Astrocyte (in vitro differentiated cells and primary cell): Measurements from ENCODE around the gene ERCC8. TPM values are rescaled to one million over a fixed set of nuclear protein-coding genes. Genes with fewer than 3 reads are reported as not detected.

Experiments used
- DNase-seq: peaks from one replicate; pipeline ENCODE4 v3.0.0-alpha.2; 2010; ENCODE audit warnings: low read depth
- FAIRE-seq: peaks from 2 replicates; lab custom pipeline; 2011; peaks lifted over from hg19 to GRCh38; lab: Jason Lieb, UNC
- H2AFZ ChIP-seq: 2 replicates; pipeline ENCODE4 v1.6.0; 2012; ENCODE audit warnings: low read depth, low read length, inconsistent platforms
- H3K27ac ChIP-seq: 2 replicates; pipeline ENCODE4 v1.5.1; 2011; ENCODE audit warnings: low read depth, low read length, inconsistent platforms
- H3K27me3 ChIP-seq: 2 replicates; pipeline ENCODE4 v1.6.0; 2011; ENCODE audit warnings: low read length, inconsistent platforms; ENCODE audit not compliant: insufficient read depth
- H3K36me3 ChIP-seq: 2 replicates; pipeline ENCODE4 v1.5.1; 2011; ENCODE audit warnings: low read length, inconsistent platforms; ENCODE audit not compliant: insufficient read depth
- H3K4me1 ChIP-seq: 2 replicates; pipeline ENCODE4 v1.5.1; 2011; ENCODE audit warnings: low read length, inconsistent platforms; ENCODE audit not compliant: insufficient read depth
- H3K4me2 ChIP-seq: 2 replicates; pipeline ENCODE4 v1.6.0; 2012; ENCODE audit warnings: low read length, inconsistent platforms
- H3K4me3 ChIP-seq: 2 replicates; pipeline ENCODE4 v1.5.1; 2011; ENCODE audit warnings: low read depth, mild to moderate bottlenecking, low read length, inconsistent platforms; ENCODE audit not compliant: insufficient read depth
- H3K79me2 ChIP-seq: 2 replicates; pipeline ENCODE4 v1.6.0; 2012; ENCODE audit warnings: mild to moderate bottlenecking, low read length, inconsistent platforms; ENCODE audit not compliant: insufficient read depth
- H3K9ac ChIP-seq: 2 replicates; pipeline ENCODE4 v1.6.0; 2012; ENCODE audit warnings: mild to moderate bottlenecking, low read length, inconsistent platforms
- H3K9me3 ChIP-seq: 2 replicates; pipeline ENCODE4 v1.5.1; 2012; ENCODE audit warnings: low read depth, mild to moderate bottlenecking, low read length, inconsistent platforms; ENCODE audit not compliant: insufficient read depth
- H4K20me1 ChIP-seq: 2 replicates; pipeline ENCODE4 v1.6.0; 2012; ENCODE audit warnings: low read length, inconsistent platforms; ENCODE audit not compliant: insufficient read depth
- H3K27ac Mint-ChIP-seq: one replicate; pipeline ENCODE4 v1.8.0; 2021; ENCODE audit warnings: mild to moderate bottlenecking, mixed read lengths; ENCODE audit not compliant: unreplicated experiment
- H3K27me3 Mint-ChIP-seq: one replicate; pipeline ENCODE4 v1.8.0; 2021; ENCODE audit warnings: low read depth, mixed read lengths; ENCODE audit not compliant: unreplicated experiment
- H3K36me3 Mint-ChIP-seq: one replicate; pipeline ENCODE4 v1.8.0; 2021; ENCODE audit warnings: low read depth, mixed read lengths; ENCODE audit not compliant: unreplicated experiment
- H3K4me1 Mint-ChIP-seq: one replicate; pipeline ENCODE4 v1.8.0; 2021; ENCODE audit warnings: low read depth, mixed read lengths; ENCODE audit not compliant: unreplicated experiment
- H3K4me3 Mint-ChIP-seq: one replicate; pipeline ENCODE4 v1.8.0; 2021; ENCODE audit warnings: mild to moderate bottlenecking, moderate library complexity, mixed read lengths; ENCODE audit not compliant: unreplicated experiment
- H3K9me3 Mint-ChIP-seq: one replicate; pipeline ENCODE4 v1.8.0; 2021; ENCODE audit warnings: mild to moderate bottlenecking, mixed read lengths; ENCODE audit not compliant: unreplicated experiment
- CTCF ChIP-seq: IDR thresholded peaks from 2 replicates; pipeline ENCODE4 v1.5.1; 2011; ENCODE audit warnings: low read depth, mild to moderate bottlenecking, inconsistent platforms, low read length, moderate library complexity; ENCODE audit not compliant: insufficient read depth
- EZH2 ChIP-seq: IDR thresholded peaks from 2 replicates; pipeline ENCODE4 v1.6.1; 2012; ENCODE audit warnings: mild to moderate bottlenecking, low read length, inconsistent platforms; ENCODE audit not compliant: insufficient read depth
- total RNA-seq: library from RNA; stranded (reverse); gene quantifications from 2 replicates; pipeline ENCODE4 v1.2.1, GENCODE V29; 2021

The ERCC8 gene
- total RNA-seq, 1 donor from 2014 or later: 11.8 TPM

- Histone ChIP-seq H3K27me3 (no peaks in the 10 kb centered on the region), H3K4me1 (no peaks in the 10 kb centered on the region), H3K4me3 (no peak overlapping the region), H3K4me2 (no peak overlapping the region), H2AFZ (no peak overlapping the region), H3K9me3 (no peaks in the 10 kb centered on the region), H4K20me1 (peaks cover 16% of the 10 kb centered on the region), H3K79me2 (peaks cover 16% of the 10 kb centered on the region), H3K9ac (no peak overlapping the region), H3K36me3 (no peaks in the 10 kb centered on the region), H3K27ac (no peak overlapping the region)
- no peaks in the 10 kb centered on the region for H3K4me1 Mint-ChIP-seq
- TF ChIP-seq CTCF (no peak), EZH2 (no peak)
- H3K36me3 Mint-ChIP-seq: peaks cover 6% of the 10 kb centered on the region
- no peaks in the 10 kb centered on the region for H3K27me3 Mint-ChIP-seq
- H3K9me3 Mint-ChIP-seq: peaks cover 8% of the 10 kb centered on the region
- H3K27ac Mint-ChIP-seq: no peak overlapping the region
- H3K4me3 Mint-ChIP-seq: no peak overlapping the region
- FAIRE-seq (no peak), DNase-seq (no peak)
Observed at GRCh38 chr5:60980511-60980910, 35.6 kb upstream of the ERCC8 start.

DNA sequence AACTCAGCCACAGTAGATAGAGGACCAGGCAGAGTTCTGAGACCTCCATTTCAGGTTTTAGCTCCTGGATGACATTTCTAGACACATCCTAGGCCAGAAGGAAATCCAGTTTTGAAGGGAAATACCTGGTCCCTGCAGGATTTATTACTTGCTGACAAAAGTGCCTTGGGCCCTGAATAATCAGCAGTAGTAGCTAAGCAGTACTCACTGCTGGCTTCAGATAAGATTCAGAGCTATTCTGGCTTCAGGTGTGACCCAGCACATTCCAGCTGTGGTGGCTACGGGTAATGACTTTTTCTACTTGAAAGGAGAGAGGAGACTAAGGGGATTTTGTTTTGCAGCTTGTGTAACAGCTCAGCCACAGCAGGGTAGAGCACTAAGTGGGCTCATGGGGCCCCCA, 34.1 kb upstream of the ERCC8 start:
- Histone ChIP-seq H2AFZ (no peak overlapping the region), H3K9me3 (no peaks in the 10 kb centered on the region), H3K4me3 (no peak overlapping the region), H3K27ac (no peak overlapping the region), H3K9ac (no peak overlapping the region), H3K4me1 (no peaks in the 10 kb centered on the region), H3K36me3 (no peaks in the 10 kb centered on the region), H3K4me2 (no peak overlapping the region), H3K27me3 (no peaks in the 10 kb centered on the region), H4K20me1 (peaks cover 22% of the 10 kb centered on the region), H3K79me2 (peaks cover 30% of the 10 kb centered on the region)
- FAIRE-seq (no peak), DNase-seq (no peak)
- no peak overlapping the region for H3K4me3 Mint-ChIP-seq
- no peak overlapping the region for H3K27ac Mint-ChIP-seq
- H3K27me3 Mint-ChIP-seq: no peaks in the 10 kb centered on the region
- TF ChIP-seq CTCF: no peak
- TF ChIP-seq EZH2: no peak
- peaks cover 4% of the 10 kb centered on the region for H3K9me3 Mint-ChIP-seq
- H3K4me1 Mint-ChIP-seq: no peaks in the 10 kb centered on the region
- peaks cover 3% of the 10 kb centered on the region for H3K36me3 Mint-ChIP-seq

- H3K4me1 Mint-ChIP-seq: no peaks in the 10 kb centered on the region
- Histone ChIP-seq H3K27ac (no peak overlapping the region), H4K20me1 (peaks cover 26% of the 10 kb centered on the region), H3K4me3 (no peak overlapping the region), H2AFZ (no peak overlapping the region), H3K36me3 (no peaks in the 10 kb centered on the region), H3K27me3 (no peaks in the 10 kb centered on the region), H3K4me1 (no peaks in the 10 kb centered on the region), H3K9me3 (no peaks in the 10 kb centered on the region), H3K79me2 (peaks cover 37% of the 10 kb centered on the region), H3K9ac (no peak overlapping the region), H3K4me2 (no peak overlapping the region)
- no peaks in the 10 kb centered on the region for H3K27me3 Mint-ChIP-seq
- no peak overlapping the region for H3K27ac Mint-ChIP-seq
- H3K4me3 Mint-ChIP-seq: no peak overlapping the region
- no peak for DNase-seq
- H3K36me3 Mint-ChIP-seq: peaks cover 3% of the 10 kb centered on the region
- no peak for FAIRE-seq
- peaks cover 4% of the 10 kb centered on the region for H3K9me3 Mint-ChIP-seq
- TF ChIP-seq CTCF (no peak), EZH2 (no peak)
Observed at GRCh38 chr5:60977956-60978737, 33.3 kb upstream of the ERCC8 start.
